AG04450 (cell line): ENCODE results near the gene CCDC47. TPM values are rescaled to one million over a fixed set of nuclear protein-coding genes. Genes with fewer than 3 reads are reported as not detected.

ENCODE experiments used
- CTCF ChIA-PET: fragments of 300-600, 350-600 bp; formaldehyde crosslinking; extraction: SDS; loops from one replicate; lab custom pipeline; 2022; ENCODE audit warnings: antibody characterized with exemption, inconsistent platforms; lab: Charles Lee
- POLR2A ChIA-PET: fragments of 350-600 bp; formaldehyde crosslinking; extraction: SDS; loops from one replicate; lab custom pipeline; 2021; ENCODE audit warnings: antibody characterized with exemption, inconsistent platforms; lab: Yijun Ruan, JAX
- DNase-seq: peaks from one replicate; pipeline ENCODE4 v3.0.0-alpha.2; 2011; ENCODE audit warnings: low read depth, low spot score
- H3K27ac ChIP-seq: one replicate; pipeline ENCODE4 v1.5.1; 2012; ENCODE audit warnings: low read depth, low read length, control low read depth
- H3K27me3 ChIP-seq: one replicate; pipeline ENCODE4 v1.6.0; 2012; ENCODE audit warnings: low read length; ENCODE audit not compliant: control insufficient read depth, insufficient read depth
- H3K4me3 ChIP-seq: 2 replicates; pipeline ENCODE4 v1.5.1; 2011; ENCODE audit warnings: mild to moderate bottlenecking, low read depth, low read length, control low read depth
- H3K9me3 ChIP-seq: 2 replicates; pipeline ENCODE4 v1.5.1; 2012; ENCODE audit warnings: low read length; ENCODE audit not compliant: control insufficient read depth, insufficient read depth
- CTCF ChIP-seq: IDR thresholded peaks from 2 replicates; pipeline ENCODE4 v1.5.1; 2011; ENCODE audit warnings: low read depth, low read length, control low read depth, inconsistent platforms
- polyA plus RNA-seq: library from polyadenylated mRNA; depleted of rRNA; stranded (reverse); fragments of >200 nt; gene quantifications from 2 replicates; pipeline ENCODE4 v1.2.3, GENCODE V29; 2011

CCDC47 gene
- polyA plus RNA-seq, 1 experiment: 68.9 TPM

- no peak overlapping the region for H3K4me3 ChIP-seq
- H3K27ac ChIP-seq: peak overlapping the region; percentile 11
- no peak for DNase-seq
Measured at GRCh38 chr17:63701456-63701820, 72.0 kb downstream of the CCDC47 start.

GRCh38 chr17:63700528-63701455, 72.6 kb downstream of the CCDC47 start:
- peak overlapping the region; percentile 55 for H3K4me3 ChIP-seq
- TF ChIP-seq CTCF: no peak
- no peak for DNase-seq
- H3K27ac ChIP-seq: peak overlapping the region; percentile 39
- H3K9me3 ChIP-seq: no peaks in the 10 kb centered on the region; the same call in 1 of the 2 replicates
- no peaks in the 10 kb centered on the region for H3K27me3 ChIP-seq
- ChIA-PET CTCF (interaction anchor here (1.0 kb wide), 1 partner anchor 41 kb away, joined by 4 read pairs; no protein-coding TSS in a partner anchor), POLR2A (interaction anchor here (0.6 to 1.1 kb wide), 5 partner anchors 13 to 266 kb away, joined by 3 to 7 read pairs (median 3); partner anchors contain the start of genes CCDC47, DDX42 and MAP3K3)

More at GRCh38 chr17:63701456-63701820, 72.0 kb downstream of the CCDC47 start:
- Histone ChIP-seq H3K9me3 (no peaks in the 10 kb centered on the region; the same call in 1 of the 2 replicates), H3K27me3 (no peaks in the 10 kb centered on the region)
- ChIA-PET CTCF (interaction anchor here (0.6 to 1.0 kb wide), 2 partner anchors 41 to 1145 kb away, joined by 4 to 5 read pairs; no protein-coding TSS in a partner anchor), POLR2A (interaction anchor here (0.6 to 1.1 kb wide), 4 partner anchors 12 to 79 kb away, joined by 3 to 7 read pairs (median 4); partner anchors contain the start of genes CCDC47, DDX42 and MAP3K3)
- TF ChIP-seq CTCF: no peak

GRCh38 chr17:63699638-63700527, 73.5 kb downstream of the CCDC47 start, which contains the start of gene LIMD2:
Gene LIMD2, minus strand, starts transcription at chr17:63700125. Its CDS starts 827 bp downstream, at chr17:63699298.
- Histone ChIP-seq H3K9me3 (no peaks in the 10 kb centered on the region; the same call in 1 of the 2 replicates), H3K27me3 (no peaks in the 10 kb centered on the region), H3K4me3 (peak within 1 kb of the TSS; percentile 55), H3K27ac (peak within 1 kb of the TSS; percentile 39)
- CTCF ChIA-PET: no interaction called here
- POLR2A ChIA-PET: no interaction called here
- no peak for TF ChIP-seq CTCF
- DNase-seq: no peak

GRCh38 chr17:63698886-63699637, 74.3 kb downstream of the CCDC47 start:
- TF ChIP-seq CTCF: no peak
- no peaks in the 10 kb centered on the region; the same call in 1 of the 2 replicates for H3K9me3 ChIP-seq
- no peaks in the 10 kb centered on the region for H3K27me3 ChIP-seq
- H3K27ac ChIP-seq: no peak overlapping the region
- CTCF ChIA-PET: interaction anchor here (0.8 to 1.1 kb wide), 2 partner anchors 18 to 86 kb away, joined by 3 read pairs; no protein-coding TSS in a partner anchor
- peak overlapping the region; percentile 55 for H3K4me3 ChIP-seq
- POLR2A ChIA-PET: interaction anchor here (1.1 kb wide), 1 partner anchor 77 kb away, joined by 4 read pairs; the partner anchor contains the start of gene MAP3K3
- no peak for DNase-seq
